Fibroblast of skin of left quadriceps (primary cell): ENCODE data around the gene TPGS2.
"Not testable (repeated sequence)": the region's sequence is repeated elsewhere in the genome, so short reads cannot be mapped to it uniquely, and the experiment has no call there.

Source experiments
- DNase-seq, 2 experiments: peaks; one replicate each; pipeline ENCODE4 v3.0.0-alpha.2; 2013; ENCODE audit warnings: low read depth in 2 of 2

Gene TPGS2

DNA sequence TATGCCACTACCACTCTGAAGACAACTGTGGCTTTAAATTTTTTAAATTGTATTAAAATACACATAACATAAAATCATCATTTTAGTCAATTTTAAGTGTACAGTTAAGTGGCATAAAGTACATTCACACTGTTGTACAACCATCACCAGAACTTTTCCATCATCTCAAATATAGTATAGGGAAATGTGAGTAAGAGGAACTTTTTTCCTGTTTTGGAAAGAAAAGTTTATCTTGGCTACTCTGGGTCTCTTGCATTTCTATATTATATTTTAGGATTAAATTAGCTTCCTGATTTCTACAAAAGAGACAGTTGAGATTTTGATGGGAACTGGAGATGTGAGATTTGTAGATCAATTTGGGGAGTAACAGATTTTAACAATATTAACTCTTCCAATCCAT lies 3.3 kb downstream of the TPGS2 start:
- DNase-seq, result no peak

GRCh38 chr18:36821681-36822080 lies 7.1 kb downstream of the TPGS2 start:
- no peak for DNase-seq

- DNase-seq, result no peak
Observed at GRCh38 chr18:36819621-36820020, 9.2 kb downstream of the TPGS2 start.

- DNase-seq, result no peak
Observed at GRCh38 chr18:36818652-36819051, 10.2 kb downstream of the TPGS2 start.

- no peak for DNase-seq
Observed at GRCh38 chr18:36817039-36817438, 11.8 kb downstream of the TPGS2 start.

- DNase-seq, result not testable (repeated sequence)
Observed at GRCh38 chr18:36816096-36816495, 12.7 kb downstream of the TPGS2 start.

GRCh38 chr18:36814994-36815393 lies 13.8 kb downstream of the TPGS2 start:
- DNase-seq, result no peak

DNA sequence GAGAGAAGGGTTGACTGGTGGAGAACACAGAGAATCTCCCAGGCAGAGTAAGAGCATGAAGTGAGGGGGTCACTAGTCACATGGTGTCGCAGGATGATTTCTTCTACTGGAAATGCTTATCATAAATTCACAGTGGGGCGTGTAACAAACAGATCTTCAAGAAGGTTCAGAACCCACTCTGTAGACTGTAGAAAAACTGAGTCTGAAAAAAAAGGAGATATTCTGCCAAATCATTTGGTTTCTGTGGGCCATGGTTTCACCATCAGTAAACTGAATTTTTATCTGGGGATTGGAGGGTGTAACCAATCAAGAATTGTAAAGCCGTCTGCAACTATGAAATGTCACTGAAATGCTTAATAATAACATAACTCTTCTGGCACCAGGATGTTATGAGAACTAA lies 15.0 kb downstream of the TPGS2 start:
- no peak for DNase-seq

DNA sequence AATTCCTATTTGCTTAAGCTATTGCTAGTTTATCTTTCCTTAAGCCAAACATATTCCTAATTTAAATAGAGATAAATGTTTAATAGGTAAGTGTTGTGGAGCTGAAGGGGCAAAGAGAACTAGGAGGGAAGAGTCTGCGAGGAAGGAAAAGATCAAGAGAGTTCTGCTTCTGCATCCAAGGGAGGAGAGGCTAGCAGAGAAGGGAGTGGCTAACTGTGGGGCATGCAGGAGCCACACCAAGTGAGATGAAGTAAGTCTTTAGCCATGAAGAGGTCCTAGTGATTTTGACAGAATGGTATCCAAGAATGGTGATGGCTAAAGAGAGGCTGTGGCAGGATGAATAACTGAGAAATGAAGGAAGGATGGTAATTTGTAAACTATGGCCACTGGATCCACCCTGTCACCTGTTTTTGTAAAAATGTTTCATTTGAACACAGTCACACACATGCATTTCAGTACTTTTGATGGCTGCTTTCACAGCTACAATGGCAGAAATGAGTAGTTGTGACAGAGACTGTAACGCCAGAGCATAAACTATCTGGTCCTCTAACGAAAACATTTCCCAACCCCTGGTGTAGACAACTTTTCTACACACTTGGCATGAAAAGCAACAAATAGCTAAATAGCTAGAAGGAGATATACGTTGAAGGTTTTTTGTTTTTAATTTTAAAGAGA lies 15.6 kb downstream of the TPGS2 start:
- DNase-seq, result no peak

DNA sequence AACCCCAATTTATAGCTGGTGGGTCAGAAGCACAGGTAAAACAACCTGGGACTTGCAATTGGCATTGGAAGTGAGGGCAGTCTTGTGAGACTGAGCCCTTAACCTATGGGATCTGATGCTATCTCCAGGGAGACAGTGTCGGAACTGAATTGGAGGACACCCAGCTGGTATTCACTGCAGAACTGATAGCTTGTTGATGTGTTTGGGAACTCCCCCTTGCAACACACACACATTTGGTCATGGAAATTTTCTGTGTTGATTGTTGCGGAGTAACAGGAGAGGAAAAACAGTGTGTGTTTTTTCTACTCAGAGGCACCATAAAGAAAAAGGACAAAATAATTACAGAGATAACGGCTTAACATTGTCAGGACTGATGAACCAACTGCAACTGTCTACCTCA lies 16.1 kb downstream of the TPGS2 start:
- DNase-seq, result no peak

- no peak for DNase-seq
Observed at GRCh38 chr18:36811955-36812354, 16.8 kb downstream of the TPGS2 start.

DNA sequence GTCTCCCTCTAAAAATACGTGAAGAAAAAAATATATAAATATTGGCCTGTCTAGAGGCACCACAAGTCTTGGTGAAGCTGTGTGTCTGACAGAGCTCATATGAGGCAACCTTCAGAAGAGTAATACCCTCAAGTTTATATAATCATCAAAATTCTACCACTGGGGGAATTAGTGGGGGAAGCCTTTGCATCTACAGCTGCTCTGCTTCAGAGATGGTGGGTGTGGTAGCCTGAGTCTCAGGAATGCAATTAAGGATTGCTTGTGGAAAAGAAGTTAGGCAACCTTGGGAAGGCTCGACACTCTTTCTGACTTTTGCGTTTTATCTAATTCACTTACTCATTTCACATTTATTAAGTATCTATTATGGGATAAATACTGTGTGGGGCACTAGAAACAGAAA lies 17.4 kb downstream of the TPGS2 start:
- peak; percentile 25 to 33 for DNase-seq

GRCh38 chr18:36809590-36810381 lies 19.0 kb downstream of the TPGS2 start:
- peak; percentile 54 for DNase-seq

DNA sequence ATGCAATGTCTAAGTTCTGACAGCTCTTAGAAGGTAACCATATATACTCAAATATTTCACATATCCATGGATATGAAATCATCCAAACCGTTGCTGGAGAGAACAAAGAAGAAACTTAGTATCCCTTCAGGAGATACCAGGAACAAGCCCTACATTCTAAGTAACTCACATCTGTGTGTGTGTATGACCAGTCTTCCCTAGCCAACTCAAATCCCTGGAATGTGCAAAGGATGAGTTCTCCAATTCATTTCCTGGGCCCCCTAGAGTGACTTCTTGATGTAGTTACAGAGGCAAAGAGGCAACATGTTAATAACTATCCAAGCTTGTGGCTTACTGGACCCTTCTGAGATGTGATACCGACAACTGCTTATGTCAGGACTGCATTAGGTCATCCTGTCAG lies 20.1 kb downstream of the TPGS2 start:
- DNase-seq, result peak; percentile 71 to 77

- no peak for DNase-seq
Observed at GRCh38 chr18:36805105-36805504, 23.7 kb downstream of the TPGS2 start.

DNA sequence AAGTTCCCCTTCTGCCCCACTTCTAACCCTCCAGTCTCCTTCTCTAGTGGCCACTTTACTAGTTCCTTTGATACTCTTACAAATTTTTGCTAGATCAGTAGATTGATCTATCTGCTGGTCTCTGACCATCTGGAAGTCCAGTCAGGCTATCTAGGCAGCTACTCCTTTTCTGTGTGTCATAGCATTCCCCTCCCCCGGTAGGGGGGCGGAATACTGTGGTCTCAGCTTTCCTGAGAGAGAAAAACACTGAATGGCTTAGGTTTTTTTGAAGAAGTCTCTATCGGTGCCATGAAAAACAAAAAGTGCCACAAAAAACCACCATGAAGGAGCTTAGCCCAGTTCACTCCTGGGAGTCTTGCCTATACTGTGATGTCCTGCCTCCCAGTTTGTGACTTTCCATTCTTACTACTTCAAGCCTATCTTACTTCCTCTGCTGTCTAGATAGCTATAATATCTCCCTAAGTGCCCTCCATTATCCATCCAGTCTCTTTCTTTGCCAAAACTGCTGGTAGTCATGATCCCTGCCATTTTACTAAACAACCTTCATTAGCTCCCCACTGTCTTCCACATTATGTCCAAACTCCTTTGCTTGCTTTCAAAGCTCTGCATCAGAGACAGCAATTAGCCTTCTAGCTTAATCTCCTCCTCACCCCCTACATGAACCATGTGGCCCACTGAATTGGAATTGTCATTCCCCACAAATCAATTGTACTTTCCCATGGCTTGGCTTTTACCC lies 29.9 kb downstream of the TPGS2 start:
- no peak for DNase-seq

DNA sequence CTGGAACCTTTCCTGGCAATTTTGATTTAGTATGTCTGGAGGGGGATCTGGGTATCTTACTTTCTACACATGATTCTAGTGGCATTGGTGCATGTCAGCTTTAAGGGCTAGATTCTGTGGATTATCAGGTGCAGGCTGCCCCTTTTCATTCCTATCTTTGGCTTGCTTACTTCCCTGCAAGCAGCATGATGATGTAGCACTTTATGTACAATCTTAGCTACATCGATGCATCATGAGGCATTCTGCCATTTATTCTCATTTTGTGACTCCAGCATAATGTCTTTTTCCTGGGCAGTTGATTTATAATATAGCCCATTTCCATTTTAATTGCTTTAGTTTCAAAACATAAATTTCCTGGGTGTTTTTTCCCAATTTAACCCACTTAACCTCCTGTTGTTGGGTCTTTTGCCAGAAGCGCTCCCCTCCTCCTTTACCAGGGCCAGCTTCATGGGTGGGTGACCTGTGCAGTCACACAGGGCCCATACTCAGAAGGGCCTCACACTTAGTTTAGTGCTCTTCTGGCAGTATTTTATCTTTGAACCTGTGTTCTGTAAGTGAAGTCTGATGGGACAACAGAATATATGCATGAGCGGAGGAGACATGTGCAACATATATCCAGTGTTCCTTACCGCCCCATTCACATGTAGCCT lies 36.0 kb downstream of the TPGS2 start:
- no peak for DNase-seq

DNA sequence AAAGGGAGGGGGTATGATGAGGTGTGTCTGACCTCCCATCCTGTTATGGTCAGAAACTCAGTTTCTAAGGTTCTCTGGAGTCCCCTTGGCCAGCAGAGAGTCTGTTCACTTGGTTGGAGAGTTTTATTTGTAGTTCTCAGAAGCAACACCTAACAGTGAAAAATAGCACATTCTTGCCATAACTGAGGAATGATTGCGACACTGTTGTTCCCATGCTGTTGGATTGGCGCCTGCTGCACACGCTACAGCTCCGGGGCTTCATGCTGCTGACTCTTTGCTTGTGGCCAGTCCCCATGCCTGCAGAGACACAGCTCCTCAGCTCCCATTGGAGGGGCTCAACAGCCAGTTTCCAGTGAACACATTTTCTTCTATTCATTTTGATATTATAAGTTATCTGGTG lies 42.1 kb downstream of the TPGS2 start:
- peak; percentile 68 to 71 for DNase-seq

DNA sequence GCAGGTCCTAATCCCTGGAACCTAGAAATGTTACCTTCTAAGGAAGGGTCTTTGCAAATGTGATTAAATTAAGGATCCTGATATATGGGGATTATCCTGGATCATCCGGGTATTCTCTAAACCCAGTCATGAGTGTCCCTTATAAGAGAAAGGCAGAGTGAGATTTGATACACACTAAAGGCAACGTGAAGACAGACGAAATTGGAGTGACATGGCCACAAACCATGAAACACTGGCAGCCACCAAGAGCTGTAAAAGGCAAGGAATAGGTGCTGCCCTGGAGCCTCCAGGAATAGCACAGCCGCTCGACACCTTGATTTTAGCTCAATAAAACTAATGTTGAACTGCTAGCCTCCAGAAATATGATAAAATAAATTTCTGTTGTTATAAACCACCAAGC lies 45.0 kb downstream of the TPGS2 start:
- no peak for DNase-seq

DNA sequence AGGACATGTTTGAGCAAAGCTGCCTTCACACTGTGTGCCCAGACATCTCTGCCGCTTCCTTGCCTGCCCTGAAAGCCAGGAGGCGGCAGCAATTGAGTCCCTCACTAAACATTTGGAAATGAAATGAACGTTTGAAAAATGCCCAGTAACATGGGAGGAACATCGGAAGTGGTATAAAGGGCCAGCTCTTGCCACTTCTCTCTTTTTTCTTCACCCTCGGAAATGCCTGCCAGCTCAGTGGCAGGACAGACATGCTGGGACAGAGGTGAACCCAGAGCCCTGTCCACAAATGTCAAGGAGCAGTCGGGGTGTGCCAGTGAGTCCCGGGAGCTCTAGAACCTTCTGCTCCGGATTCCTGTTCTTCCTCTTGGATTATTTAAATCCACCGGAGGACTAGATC lies 46.1 kb downstream of the TPGS2 start:
- no peak for DNase-seq

- DNase-seq, result no peak
Observed at GRCh38 chr18:36780748-36781147, 48.1 kb downstream of the TPGS2 start.

GRCh38 chr18:36777566-36777965 lies 51.2 kb downstream of the TPGS2 start:
- no peak for DNase-seq
